ENCODE data around the gene FCRL2.
"Not testable (repeated sequence)": the region's sequence is repeated elsewhere in the genome, so short reads cannot be mapped to it uniquely, and the experiment has no call there.

The FCRL2 gene

DNA sequence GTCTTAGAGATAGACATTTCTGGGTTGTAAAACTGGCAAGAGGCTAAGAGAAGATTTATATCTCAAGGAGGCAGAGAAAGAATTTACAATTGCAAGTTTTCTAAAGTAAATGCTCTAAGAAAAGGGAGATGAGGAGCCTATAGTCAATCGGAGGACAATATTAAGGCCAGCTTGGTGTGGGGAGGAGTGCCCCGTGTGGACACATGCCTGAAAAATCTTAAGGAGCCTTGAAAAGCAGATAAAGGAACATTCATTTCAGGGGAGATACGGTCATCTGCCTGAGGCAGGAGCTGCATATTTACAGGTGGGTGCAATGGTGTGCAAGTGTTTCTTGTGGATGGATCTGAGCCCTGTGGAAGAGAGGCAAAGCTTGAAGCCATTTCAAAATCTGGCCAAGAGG, 25.6 kb downstream of the FCRL2 start:
- no peak for DNase-seq

GRCh38 chr1:157748262-157748817, 28.6 kb downstream of the FCRL2 start:
- DNase-seq = no peak

DNA sequence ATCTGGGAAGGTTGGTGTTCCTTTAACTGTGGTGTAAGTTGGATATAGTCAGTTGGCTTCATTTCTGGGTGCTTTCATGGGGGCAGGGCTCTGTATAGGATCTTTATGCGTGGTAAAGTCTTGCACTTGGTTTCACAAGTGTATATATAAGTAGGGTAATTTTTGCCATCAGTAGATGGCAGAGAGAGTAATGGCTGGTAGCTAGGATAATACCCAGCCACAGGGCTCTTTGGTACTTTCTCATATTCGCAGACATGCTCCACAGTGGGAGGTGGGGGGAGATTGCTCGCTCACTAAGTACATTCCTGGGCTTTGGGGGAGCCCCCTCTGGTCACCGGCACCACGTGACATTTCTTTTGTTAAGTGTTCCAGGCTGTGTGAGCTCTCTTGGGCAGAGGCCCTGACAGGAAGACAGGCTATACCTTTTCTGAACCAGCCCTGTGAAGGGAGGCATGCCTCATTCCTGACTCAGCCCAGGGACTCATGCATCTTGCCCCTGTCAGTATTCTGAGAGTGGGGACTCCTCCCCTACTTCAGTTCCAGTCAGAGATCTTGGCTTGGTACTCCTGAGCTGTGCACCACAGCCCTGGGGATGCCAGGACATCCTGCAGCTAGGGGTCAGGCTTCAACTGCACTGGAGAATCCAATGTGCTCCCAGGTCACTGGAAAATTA, 37.6 kb downstream of the FCRL2 start:
- DNase-seq = no peak

DNA sequence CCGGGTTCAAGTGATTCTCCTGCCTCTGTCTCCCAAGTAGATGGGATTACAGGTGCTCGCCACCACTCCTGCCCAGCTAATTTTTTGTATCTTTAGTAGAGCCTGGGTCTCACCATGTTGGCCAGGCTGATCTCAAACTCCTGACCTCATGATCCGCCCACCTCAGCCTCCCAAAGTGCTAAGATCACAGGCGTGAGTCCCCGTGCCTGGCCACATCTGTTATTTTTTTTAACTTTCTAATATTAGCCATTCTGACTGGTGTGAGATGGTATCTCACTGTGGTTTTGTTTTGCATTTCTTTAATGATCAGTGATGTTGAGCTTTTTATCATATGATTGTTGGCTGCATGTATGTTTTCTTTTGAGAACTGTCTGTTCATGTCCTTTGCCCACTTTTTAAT, 40.9 kb downstream of the FCRL2 start:
- DNase-seq = not testable (repeated sequence)

- DNase-seq = no peak
Measured at GRCh38 chr1:157734321-157734720, 42.6 kb downstream of the FCRL2 start.

DNA sequence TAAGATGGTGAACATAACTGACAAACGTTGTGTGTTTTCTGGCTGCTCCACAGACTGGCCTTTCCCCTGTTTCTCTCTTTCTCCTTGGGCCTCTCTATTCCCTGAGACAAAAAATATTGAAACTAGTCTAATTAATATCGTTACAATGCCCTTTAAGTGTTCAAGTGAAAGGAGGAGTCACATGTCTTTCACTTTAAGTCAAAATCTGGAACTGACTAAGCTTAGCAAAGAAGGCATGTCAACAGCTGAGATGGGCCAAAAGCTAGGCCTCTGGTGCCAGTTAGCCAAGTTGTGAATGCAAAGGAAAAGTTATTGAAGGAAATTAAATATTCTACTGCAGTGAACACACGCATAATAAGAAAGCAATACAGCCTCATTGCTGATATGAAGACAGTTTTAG, 44.2 kb downstream of the FCRL2 start:
- no peak for DNase-seq

DNA sequence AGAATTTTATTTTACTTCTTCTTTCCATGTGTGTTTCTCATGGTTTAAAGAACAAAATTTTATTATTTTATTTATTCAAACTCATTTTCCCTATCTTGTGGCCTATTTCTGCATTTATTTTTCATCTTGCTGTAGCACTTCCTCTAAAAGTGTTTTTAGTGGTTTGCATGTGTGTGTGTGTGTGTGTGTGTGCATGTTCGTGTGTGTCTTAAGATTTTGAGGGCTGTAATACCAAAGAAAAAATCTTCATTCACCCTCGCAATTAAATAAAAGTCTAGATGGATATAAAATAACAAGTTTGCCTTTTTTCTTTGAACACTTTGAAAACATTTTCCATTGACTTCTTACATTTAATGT, 51.7 kb downstream of the FCRL2 start:
- no peak for DNase-seq

DNA sequence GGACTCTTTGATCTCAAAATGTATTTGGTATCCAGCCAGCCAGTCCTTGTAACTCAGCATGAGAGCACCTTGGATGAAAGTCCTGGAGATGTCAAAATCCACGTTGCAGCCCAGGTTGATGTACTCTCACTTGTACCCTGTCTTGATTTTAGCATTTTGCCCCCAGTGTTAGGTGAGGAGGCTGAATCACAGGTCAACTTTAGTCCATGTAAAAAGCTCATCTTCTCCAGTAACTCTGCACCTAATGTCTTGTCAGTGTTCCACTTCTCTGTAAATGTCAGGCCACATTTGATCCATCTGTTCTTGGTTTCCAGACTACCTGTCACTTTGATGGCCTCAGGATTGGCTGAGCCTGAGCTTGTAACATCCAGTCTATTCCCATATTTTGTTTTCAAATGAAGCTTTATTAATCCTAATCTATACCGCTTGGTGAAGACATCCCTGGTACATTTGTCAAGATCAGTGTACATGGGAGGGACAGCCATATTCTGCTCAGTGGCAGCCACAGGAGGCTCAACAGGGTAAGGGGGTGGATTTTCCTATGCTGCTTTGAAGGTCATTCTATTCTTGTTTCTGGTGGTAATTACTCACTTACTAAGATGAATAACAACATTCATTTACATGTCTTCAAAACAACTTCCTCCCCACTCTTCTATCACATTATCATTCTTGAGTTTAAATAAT, 52.3 kb downstream of the FCRL2 start:
- no peak for DNase-seq

DNA sequence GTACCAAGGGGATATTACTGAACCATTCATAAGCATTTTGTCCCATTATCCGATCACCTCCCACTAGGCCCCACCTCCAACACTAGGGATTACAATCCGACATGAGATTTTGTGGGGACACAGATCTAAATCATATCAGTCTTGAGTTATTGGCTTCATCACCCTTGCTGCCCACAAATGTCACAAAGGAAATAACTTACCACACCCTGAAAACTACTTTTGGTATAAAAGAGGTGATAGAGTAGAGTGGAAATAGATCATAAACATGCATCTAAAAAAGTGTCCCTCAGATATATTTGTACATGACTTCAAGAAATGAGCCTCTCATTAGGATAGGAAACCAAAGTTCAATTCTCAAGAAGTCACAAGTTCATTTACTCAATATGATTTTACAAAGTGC, 53.8 kb downstream of the FCRL2 start:
- no peak for DNase-seq

- DNase-seq = no peak
Measured at GRCh38 chr1:157721985-157722384, 54.9 kb downstream of the FCRL2 start.

DNA sequence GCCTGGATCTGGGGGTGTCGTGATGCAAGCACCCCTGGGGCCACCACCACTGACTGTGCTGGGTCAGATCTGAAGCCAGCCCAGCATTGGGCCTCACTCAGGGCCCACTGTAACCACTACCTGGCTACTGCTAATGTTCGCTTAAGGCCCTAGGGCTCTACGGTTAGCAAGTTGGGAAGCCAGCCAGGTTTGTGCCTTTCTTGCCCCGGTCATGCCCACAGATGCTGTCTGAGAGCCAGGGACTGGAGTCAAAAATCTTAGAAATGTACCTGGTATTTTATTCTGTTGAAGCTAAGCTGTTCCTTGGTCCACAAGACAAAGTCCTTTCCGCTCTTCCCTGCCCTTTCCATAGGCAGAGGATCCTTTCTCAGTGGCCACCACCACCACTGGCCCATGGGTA, 61.2 kb downstream of the FCRL2 start:
- DNase-seq = no peak

DNA sequence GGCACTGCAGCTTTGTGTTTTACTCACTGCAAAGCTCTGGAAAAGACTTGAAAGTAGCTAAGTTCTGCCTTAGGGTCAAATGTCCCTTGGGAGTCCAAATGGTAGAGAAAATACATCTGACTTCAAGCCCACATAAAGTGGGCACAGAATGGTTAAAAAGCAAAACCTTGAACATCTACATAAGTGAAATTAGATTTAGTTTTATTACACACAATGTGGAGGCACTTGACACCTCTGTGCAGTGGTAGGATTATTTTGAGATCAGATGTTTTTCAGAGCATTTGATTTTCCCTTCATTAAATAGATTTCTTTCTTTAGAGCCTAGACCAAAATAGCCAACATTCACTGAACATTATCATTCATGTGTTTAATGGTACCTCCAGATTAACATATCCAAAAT, 65.1 kb downstream of the FCRL2 start:
- DNase-seq = no peak

GRCh38 chr1:157704878-157705277, 72.1 kb downstream of the FCRL2 start:
- no peak for DNase-seq

GRCh38 chr1:157703981-157704380, 73.0 kb downstream of the FCRL2 start:
- DNase-seq = no peak

DNA sequence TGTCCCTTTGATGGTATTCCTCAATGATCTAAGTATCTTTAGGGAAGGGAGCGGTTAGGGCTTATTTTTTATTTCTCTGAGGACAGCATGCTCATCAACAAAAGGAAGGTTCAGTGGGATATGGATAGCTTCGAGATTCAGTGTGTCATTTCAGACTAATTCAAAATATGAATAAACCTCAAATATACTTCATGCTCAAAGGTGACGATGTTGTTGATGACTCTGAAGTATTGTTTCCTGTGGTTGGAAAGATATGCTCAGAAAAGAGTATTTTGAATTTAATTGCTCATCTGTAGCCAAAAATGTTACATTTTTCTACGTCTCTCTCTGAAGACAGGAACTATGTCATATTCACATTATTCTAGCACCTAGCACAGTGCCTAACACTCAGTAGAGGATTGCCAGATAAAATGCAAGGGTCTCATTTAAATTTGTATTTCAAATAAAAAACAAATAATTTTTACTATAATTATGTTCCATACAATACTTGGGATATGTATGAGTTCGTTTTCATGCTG, 74.6 kb downstream of the FCRL2 start:
- DNase-seq = no peak

- DNase-seq = no peak
Measured at GRCh38 chr1:157700732-157701131, 76.2 kb downstream of the FCRL2 start, which contains the start of gene FCRL3. FCRL3 (minus strand) TSS chr1:157700769; CDS start chr1:157700489, 280 bp downstream.

DNA sequence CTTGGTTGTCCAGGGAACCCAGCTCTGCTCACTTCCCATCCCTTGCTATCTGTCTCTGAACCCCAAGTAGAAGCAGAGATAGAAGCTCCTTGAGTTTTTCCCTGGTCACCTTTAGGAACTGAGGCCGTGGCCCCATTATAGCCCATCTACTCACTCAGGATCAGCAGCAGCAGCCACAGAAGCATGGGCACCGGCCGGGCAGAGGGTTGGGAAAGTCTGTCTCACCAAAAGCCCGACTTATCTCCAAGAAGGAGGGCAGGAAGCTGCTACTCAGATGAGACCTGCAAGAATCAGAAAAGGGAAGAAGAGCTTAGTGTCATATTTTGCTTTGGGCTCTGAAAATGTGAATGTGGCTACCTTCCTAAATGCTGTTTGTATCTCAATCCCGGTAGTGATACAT, 76.6 kb downstream of the FCRL2 start:
- DNase-seq = no peak

DNA sequence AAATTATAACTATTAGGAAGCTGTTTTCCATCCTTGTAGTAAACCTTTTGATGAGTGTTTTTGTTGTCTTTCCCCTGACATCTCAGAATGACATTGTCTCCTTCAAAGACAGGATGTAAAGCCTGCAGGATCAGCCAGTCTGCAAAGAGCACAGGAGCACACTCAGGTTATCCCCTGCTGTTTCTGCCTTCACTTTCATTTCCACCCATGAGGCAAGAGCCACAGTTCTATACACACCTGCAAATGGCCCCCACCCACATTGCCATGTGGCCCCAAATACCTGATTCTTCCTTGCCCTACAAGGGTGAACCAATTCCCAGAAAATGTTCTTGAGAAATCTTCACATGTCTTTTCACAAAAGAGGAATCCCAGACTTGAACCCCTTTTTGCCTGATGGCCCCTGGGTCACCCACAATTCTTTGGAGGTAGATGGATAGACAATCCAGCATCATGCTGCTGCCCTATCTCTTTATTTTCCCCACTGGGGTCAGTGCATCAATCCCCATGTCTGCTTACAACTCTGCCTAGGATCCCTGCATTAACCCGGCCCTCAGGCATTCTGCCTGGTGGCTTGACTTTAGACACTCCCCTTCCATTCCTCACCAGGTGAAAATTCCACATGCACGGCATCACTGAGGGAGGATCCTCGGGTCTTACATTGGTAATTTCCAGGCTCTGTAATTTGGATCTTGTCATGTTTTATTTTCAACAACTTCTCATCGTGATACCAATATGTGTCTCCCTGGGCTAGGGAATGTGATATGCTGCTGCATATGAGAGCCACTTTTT, 79.0 kb downstream of the FCRL2 start:
- no peak for DNase-seq

GRCh38 chr1:157696966-157697628, 79.8 kb downstream of the FCRL2 start:
- DNase-seq = no peak
